CD4-positive, alpha-beta T cell treated with Interleukin-4 for 1 hour (primary cell): ENCODE data around the gene PCBP4.

Source experiments
- DNase-seq, 2 donors: peaks; one replicate each; pipeline ENCODE4 v3.0.0-alpha.2; 2020 to 2022

Gene PCBP4

DNA sequence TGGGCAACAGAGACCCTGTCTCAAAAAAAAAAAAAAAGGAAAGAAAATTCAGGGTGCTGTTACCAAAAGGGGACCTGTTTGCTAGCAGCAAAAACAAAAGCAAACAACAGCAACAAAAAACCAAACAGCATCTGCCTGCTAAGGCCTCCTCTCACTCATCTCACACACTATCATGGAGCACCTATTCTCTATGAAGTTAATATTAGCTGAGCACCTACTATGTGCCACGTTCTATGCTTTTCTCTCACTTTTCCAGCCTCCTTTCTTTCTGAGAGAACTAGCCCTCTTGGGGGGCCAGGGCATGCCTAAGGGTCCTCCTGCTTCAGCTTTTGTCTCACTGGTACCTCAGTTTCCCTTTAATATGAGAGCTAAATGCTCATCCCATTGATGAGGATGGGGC is 12.5 kb downstream of the PCBP4 start:
- DNase-seq = no peak

DNA sequence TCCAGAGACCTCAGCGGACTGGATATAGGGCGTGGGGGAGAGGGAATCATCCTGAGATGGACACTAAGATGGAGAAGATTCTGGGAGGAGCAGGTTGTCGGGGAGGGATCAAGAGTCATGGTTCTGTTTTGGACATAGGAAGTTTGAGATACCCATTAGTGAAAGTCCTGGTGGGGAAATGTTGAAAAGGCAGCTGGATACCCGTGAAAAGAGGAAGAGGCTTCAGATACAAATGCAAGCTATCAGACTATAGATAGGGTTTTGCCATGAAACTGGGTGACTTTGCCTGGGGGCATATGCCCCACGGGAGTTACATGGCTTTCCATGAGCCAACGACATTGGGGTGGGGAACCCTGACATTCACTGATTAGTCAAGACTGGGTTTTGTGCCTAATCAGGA is 13.1 kb downstream of the PCBP4 start:
- DNase-seq = no peak

DNA sequence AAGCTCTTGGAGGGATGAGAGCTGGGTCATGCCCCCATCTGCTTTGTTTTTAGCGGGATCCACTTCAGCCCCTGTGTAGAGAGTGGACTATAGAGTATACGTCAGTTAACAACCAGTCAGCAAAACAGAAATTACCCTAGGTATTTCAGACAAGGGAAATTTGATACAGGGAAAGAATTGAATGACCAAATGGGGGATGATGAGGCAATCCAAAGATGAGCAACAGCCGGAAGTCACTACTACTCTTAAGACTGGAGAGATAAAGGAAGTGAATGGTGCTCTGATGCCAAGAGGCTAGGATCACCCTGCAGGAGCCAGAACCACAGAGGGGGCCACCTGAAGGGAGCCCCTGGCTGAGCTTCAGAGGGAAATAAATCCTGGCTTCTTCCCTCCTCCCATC is 13.8 kb downstream of the PCBP4 start:
- peak in 1 of 2 donors; percentile 20 for DNase-seq

DNA sequence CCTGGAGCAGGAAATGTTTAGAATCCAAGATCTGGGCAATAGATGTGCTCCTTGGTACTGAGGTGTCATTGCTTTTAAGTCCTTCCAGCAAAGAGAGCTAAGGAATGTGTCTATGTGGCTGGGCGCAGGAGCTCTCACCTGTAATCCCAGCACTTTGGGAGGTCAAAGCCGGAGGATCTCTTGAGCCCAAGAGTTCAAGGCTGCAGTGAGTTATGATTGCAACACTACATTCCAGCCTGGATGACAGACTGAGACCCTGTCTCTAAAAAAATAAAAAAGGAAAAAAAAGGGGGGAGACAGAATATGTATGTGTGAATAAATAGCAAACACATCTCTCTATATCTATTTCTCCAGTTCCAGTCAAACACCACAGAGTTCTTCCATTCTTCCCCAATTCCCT is 16.4 kb downstream of the PCBP4 start:
- DNase-seq = no peak

- no peak for DNase-seq
These were observed 18.1 kb downstream of the PCBP4 start for GRCh38 chr3:51949121-51949520.

- DNase-seq = no peak
These were observed 19.2 kb downstream of the PCBP4 start for GRCh38 chr3:51948016-51948580.

GRCh38 chr3:51947215-51947900 is 19.9 kb downstream of the PCBP4 start:
- no peak for DNase-seq

- DNase-seq = no peak
These were observed 20.5 kb downstream of the PCBP4 start for GRCh38 chr3:51946796-51947195.

- no peak for DNase-seq
These were observed 21.1 kb downstream of the PCBP4 start for GRCh38 chr3:51945926-51946705.

- DNase-seq = no peak
These were observed 22.0 kb downstream of the PCBP4 start for GRCh38 chr3:51945031-51945840.

DNA sequence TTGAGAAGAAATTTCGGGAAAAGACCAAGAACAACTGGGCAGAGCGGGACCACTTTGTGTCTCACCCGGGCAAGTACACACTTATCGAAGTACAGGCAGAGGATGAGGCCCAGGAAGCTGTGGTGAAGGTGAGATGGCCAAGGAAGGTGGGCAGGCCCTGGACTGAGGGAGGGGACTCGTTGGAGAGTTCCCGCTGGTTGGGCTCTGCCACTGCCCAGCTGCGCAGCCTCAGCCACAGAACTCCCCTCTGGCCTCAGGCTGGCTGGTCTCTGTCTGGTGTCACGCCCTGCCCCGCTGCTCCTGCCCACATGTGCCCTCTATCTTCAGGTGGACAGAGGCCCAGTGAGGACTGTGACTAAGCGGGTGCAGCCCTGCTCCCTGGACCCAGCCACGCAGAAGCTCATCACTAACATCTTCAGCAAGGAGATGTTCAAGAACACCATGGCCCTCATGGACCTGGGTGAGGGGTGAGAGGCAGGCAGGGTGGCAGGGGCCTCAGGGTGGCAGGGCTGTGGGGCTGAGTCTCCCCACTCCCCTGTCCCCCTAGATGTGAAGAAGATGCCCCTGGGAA is 22.7 kb downstream of the PCBP4 start:
- no peak for DNase-seq

- DNase-seq = no peak
These were observed 23.5 kb downstream of the PCBP4 start for GRCh38 chr3:51943451-51944391.

DNA sequence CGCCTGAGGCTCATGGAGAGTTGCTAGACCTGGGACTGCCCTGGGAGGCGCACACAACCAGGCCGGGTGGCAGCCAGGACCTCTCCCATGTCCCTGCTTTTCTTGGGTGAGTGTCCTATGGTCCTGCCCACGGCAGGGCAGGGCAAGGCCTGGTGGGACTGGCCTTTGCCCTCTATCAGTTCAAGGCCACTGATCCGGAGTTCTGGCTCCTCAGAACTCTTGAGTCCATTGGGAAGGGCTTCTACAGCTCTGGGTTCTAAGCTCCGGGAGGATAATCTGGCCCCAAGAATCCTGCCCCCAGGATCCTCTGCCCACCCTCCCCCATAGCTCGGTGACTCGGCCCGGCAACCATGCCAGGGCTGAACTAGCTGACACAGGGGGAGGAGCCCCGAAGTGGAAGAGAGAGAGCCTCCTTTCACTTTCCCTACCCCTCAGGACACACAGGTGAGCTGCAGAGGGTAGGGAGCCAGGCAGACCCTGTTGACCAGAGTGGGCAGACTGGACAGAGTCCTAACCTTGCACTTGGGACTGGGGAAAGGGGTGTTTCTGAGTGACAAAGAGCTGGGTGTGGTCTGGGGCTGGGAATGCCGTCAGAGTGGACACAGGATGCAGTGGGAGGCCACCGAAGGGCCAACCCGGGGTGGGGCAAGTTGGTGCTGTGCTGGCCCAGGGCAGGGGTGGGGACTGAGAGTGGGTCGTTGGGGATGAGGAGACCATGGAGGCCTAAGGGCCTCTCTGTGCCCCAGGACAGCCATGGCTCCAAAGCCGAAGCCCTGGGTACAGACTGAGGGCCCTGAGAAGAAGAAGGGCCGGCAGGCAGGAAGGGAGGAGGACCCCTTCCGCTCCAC is 24.4 kb downstream of the PCBP4 start:
- peak; percentile 56 to 59 for DNase-seq

DNA sequence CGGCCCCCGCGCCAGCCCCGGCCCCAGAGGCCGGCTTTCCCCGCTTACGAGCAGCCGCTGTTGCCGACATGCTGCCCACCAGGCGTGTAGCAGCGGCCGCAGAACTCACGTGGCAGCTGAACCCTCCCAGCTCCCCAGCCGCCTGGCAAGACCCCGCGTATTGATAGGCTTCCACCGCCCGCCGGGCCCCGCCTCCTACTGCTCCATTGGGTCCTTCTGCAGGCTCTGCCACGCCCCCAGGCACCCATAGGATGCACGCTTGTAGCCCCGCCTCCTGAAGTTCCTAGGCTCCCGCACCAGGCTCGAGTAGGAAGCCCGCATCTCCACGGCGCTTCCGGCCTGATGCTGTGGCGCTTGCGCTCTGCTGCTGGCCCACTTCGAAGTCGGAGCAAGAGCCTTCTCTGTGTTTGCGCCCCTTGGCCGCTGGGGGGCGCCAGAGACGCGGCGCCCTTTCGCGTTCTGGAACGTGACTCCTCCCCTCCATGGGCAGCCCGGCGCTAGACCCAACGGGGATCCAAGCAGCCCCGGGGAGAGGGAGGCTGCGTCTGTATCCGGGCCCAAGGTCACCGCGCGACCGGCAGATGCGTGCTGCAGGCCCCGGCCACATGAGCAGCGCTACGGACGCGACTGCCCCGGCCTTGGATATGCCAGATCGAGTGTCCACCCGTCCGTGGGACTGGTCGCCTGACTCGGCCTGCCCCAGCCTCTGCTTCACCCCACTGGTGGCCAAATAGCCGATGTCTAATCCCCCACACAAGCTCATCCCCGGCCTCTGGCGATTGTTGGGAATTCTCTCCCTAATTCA is 25.3 kb downstream of the PCBP4 start, which contains the start of the genes PARP3 and RRP9:
TSS of gene PARP3 (plus strand) at position 566 of the 805 bp plus-strand sequence. CDS start 993 bp downstream, outside the sequence.
TSS of gene RRP9 (minus strand) at position 107 of the 805 bp plus-strand sequence. CDS start at position 70, 37 bp downstream.
- peak; percentile 100 for DNase-seq

DNA sequence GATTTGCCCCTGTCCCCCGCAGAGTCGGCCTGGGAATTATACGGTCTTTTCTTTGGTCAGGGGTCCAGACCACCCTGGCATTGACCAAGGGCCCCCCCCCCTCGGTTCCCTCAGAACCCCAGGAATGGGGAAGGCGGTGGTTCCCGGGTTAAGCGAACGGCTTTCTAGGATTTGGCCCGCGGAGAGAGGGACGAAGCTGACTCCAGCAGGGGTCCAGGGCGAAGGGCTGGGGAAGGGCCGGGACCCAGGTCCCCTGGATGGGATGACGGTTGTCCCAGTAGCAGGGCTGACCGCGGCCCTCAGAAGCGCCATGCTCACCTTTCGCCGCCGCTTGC is 25.8 kb downstream of the PCBP4 start:
- no peak for DNase-seq

DNA sequence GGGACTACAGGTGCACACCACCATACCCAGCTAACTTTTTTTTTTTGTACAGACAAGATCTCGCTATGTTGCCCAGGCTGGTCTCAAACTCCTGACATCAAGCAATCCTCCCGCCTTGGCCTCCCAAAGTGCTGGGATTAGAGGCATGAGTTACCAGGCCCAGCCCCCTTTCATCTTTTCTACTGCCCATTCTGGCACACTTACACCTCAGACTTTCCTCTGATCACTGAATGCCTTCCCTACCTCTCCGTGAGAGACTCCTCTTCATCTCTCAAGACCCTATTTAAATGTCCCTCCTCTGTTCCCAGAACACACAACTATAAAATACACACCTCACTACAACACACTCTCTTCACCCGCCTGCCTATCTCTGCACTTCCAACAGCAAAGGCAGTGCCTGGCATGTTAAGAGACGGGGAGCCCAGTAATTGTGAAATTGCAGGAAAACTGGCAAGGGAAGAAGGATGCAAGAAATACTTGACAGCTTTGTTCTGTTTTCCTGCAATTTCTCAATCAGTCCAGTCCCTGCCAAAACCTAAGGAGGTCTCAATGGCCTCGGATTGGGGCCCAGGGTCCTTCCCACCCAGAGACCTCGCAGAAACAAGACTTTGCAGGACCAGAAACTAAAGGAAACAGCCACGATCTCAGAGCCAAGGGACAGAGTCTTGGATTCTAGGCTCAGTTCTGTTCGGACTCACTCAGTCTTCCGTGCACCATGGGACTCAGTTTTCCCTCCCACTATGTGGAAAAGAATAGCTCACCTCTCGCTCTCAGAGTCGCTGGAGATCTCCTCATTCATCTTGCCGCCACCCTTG is 26.4 kb downstream of the PCBP4 start:
- DNase-seq = no peak

GRCh38 chr3:51938780-51939425 is 28.4 kb downstream of the PCBP4 start:
- DNase-seq = no peak
